HEK293 (cell line): Measurements from ENCODE around the gene ZKSCAN5.

Source experiments
- GLIS2 ChIP-seq: fragments of 450-650 bp; formaldehyde crosslinking; IDR thresholded peaks from 2 replicates; pipeline ENCODE4 v1.5.1; 2016; ENCODE audit warnings: missing biosample characterization, missing genetic modification characterization
- KLF8 ChIP-seq: fragments of 450-650 bp; formaldehyde crosslinking; IDR thresholded peaks from 2 replicates; pipeline ENCODE4 v1.5.1; 2016; ENCODE audit warnings: missing biosample characterization, missing genetic modification characterization
- OSR2 ChIP-seq: fragments of 450-650 bp; formaldehyde crosslinking; IDR thresholded peaks from 2 replicates; pipeline ENCODE4 v1.5.1; 2016; ENCODE audit warnings: missing biosample characterization, missing genetic modification characterization
- TRIM28 ChIP-seq: IDR thresholded peaks from 2 replicates; pipeline ENCODE4 v1.6.1; 2011; ENCODE audit warnings: low read length, control low read depth, borderline replicate concordance
- YY1 ChIP-seq: fragments of 450-650 bp; formaldehyde crosslinking; IDR thresholded peaks from 2 replicates; pipeline ENCODE4 v1.5.1; 2018; ENCODE audit warnings: missing biosample characterization, missing genetic modification characterization
- ZBTB48 ChIP-seq: fragments of 450-650 bp; formaldehyde crosslinking; IDR thresholded peaks from 2 replicates; pipeline ENCODE4 v1.5.1; 2016; ENCODE audit warnings: missing biosample characterization, missing genetic modification characterization
- ZBTB8A ChIP-seq: fragments of 450-650 bp; formaldehyde crosslinking; IDR thresholded peaks from 2 replicates; pipeline ENCODE4 v1.5.1; 2016; ENCODE audit warnings: missing biosample characterization, missing genetic modification characterization
- ZIC2 ChIP-seq: fragments of 450-650 bp; formaldehyde crosslinking; IDR thresholded peaks from 2 replicates; pipeline ENCODE4 v1.5.1; 2016; ENCODE audit warnings: missing biosample characterization, missing genetic modification characterization
- ZNF10 ChIP-seq: fragments of 450-650 bp; formaldehyde crosslinking; IDR thresholded peaks from 2 replicates; pipeline ENCODE4 v1.5.1; 2017; ENCODE audit warnings: missing biosample characterization, missing genetic modification characterization
- ZNF184 ChIP-seq: fragments of 450-650 bp; IDR thresholded peaks from 2 replicates; pipeline ENCODE4 v1.5.1; 2018; ENCODE audit warnings: missing biosample characterization, mild to moderate bottlenecking, missing genetic modification characterization
- ZNF2 ChIP-seq: fragments of 450-650 bp; formaldehyde crosslinking; IDR thresholded peaks from 2 replicates; pipeline ENCODE4 v1.5.1; 2016; ENCODE audit warnings: missing biosample characterization, missing genetic modification characterization
- ZNF341 ChIP-seq: fragments of 450-650 bp; formaldehyde crosslinking; IDR thresholded peaks from 2 replicates; pipeline ENCODE4; 2016; ENCODE audit warnings: low read depth, missing biosample characterization, missing genetic modification characterization
- ZNF366 ChIP-seq: fragments of 450-650 bp; formaldehyde crosslinking; conservative IDR thresholded peaks from 2 replicates; pipeline ENCODE4 v1.5.1; 2016; ENCODE audit warnings: missing biosample characterization, missing genetic modification characterization
- ZNF426 ChIP-seq: fragments of 450-650 bp; formaldehyde crosslinking; IDR thresholded peaks from 2 replicates; pipeline ENCODE4 v1.5.1; 2017; ENCODE audit warnings: missing biosample characterization, missing genetic modification characterization, mild to moderate bottlenecking, inconsistent platforms, moderate library complexity
- ZNF433 ChIP-seq: fragments of 450-650 bp; formaldehyde crosslinking; IDR thresholded peaks from 2 replicates; pipeline ENCODE4 v1.5.1; 2016; ENCODE audit warnings: missing biosample characterization, missing genetic modification characterization, low read depth
- ZNF473 ChIP-seq: fragments of 450-650 bp; formaldehyde crosslinking; IDR thresholded peaks from 2 replicates; pipeline ENCODE4 v1.5.1; 2017; ENCODE audit warnings: missing biosample characterization, missing genetic modification characterization
- ZNF549 ChIP-seq: fragments of 450-650 bp; IDR thresholded peaks from 2 replicates; pipeline ENCODE4 v1.5.1; 2018; ENCODE audit warnings: missing biosample characterization, missing genetic modification characterization, mild to moderate bottlenecking, inconsistent platforms, moderate library complexity
- ZNF560 ChIP-seq: fragments of 450-650 bp; formaldehyde crosslinking; IDR thresholded peaks from 2 replicates; pipeline ENCODE4 v1.5.1; 2017; ENCODE audit warnings: missing biosample characterization, missing genetic modification characterization, borderline replicate concordance
- ZNF707 ChIP-seq: fragments of 450-650 bp; formaldehyde crosslinking; IDR thresholded peaks from 2 replicates; pipeline ENCODE4 v1.5.1; 2016; ENCODE audit warnings: missing biosample characterization, missing genetic modification characterization
- ZNF76 ChIP-seq: fragments of 450-650 bp; formaldehyde crosslinking; IDR thresholded peaks from 2 replicates; pipeline ENCODE4; 2016; ENCODE audit warnings: low read depth, missing biosample characterization, missing genetic modification characterization, borderline replicate concordance
- ZNF777 ChIP-seq: fragments of 450-650 bp; formaldehyde crosslinking; IDR thresholded peaks from 2 replicates; pipeline ENCODE4 v1.5.1; 2017; ENCODE audit warnings: missing biosample characterization, missing genetic modification characterization, borderline replicate concordance
- ZXDB ChIP-seq: fragments of 450-650 bp; formaldehyde crosslinking; IDR thresholded peaks from 2 replicates; pipeline ENCODE4 v1.5.1; 2016; ENCODE audit warnings: missing biosample characterization, missing genetic modification characterization
- TF ChIP-seq, protein P1 (sequence below): fragments of 450-650 bp; formaldehyde crosslinking; IDR thresholded peaks from 2 replicates; pipeline ENCODE4 v1.5.1; 2016; ENCODE audit warnings: missing biosample characterization, missing genetic modification characterization
- TF ChIP-seq, protein P2 (sequence below): fragments of 450-650 bp; formaldehyde crosslinking; IDR thresholded peaks from 2 replicates; pipeline ENCODE4 v1.5.1; 2016; ENCODE audit warnings: missing biosample characterization, missing genetic modification characterization
- TF ChIP-seq, protein P3 (sequence below): fragments of 450-650 bp; formaldehyde crosslinking; IDR thresholded peaks from 2 replicates; pipeline ENCODE4 v1.5.1; 2016; ENCODE audit warnings: missing biosample characterization, missing genetic modification characterization, borderline replicate concordance
- TF ChIP-seq, protein P4 (sequence below): fragments of 450-650 bp; formaldehyde crosslinking; IDR thresholded peaks from 2 replicates; pipeline ENCODE4 v1.5.1; 2016; ENCODE audit warnings: missing biosample characterization, missing genetic modification characterization
- TF ChIP-seq, protein P5 (sequence below): fragments of 450-650 bp; formaldehyde crosslinking; IDR thresholded peaks from 2 replicates; pipeline ENCODE4 v1.5.1; 2016; ENCODE audit warnings: missing biosample characterization, missing genetic modification characterization, low read depth
- TF ChIP-seq, protein P6 (sequence below): fragments of 450-650 bp; formaldehyde crosslinking; IDR thresholded peaks from 2 replicates; pipeline ENCODE4 v1.5.1; 2016; ENCODE audit warnings: missing biosample characterization, missing genetic modification characterization

ZKSCAN5 gene

DNA sequence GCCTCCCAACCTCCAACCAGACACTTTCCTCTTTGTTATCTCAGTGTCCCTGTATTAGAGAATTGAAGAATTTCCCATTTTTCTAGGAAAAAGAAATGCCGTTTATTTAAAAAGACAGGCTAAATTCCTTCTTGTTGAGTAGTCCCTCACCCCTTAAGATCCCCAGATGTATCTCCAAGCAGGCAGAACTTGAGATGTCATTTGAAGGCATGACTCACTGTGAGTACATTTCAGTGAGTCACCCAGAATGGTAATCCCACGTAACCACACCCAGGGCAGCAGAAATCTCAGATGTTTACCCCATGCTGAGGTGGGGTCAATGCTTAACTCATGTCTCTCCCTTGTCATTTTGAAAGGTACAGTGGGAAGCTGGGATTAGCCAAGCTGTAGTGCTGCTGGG is 58.4 kb downstream of the ZKSCAN5 start (continued):
- TF ChIP-seq, protein P1, sequence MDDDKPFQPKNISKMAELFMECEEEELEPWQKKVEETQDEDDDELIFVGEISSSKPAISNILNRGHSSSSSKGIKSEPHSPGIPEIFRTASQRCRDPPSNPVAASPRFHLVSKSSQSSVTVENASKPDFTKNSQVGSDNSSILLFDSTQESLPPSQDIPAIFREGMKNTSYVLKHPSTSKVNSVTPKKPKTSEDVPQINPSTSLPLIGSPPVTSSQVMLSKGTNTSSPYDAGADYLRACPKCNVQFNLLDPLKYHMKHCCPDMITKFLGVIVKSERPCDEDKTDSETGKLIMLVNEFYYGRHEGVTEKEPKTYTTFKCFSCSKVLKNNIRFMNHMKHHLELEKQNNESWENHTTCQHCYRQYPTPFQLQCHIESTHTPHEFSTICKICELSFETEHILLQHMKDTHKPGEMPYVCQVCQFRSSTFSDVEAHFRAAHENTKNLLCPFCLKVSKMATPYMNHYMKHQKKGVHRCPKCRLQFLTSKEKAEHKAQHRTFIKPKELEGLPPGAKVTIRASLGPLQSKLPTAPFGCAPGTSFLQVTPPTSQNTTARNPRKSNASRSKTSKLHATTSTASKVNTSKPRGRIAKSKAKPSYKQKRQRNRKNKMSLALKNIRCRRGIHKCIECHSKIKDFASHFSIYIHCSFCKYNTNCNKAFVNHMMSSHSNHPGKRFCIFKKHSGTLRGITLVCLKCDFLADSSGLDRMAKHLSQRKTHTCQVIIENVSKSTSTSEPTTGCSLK (tag by site-specific recombination): no peak
- TF ChIP-seq, protein P2, sequence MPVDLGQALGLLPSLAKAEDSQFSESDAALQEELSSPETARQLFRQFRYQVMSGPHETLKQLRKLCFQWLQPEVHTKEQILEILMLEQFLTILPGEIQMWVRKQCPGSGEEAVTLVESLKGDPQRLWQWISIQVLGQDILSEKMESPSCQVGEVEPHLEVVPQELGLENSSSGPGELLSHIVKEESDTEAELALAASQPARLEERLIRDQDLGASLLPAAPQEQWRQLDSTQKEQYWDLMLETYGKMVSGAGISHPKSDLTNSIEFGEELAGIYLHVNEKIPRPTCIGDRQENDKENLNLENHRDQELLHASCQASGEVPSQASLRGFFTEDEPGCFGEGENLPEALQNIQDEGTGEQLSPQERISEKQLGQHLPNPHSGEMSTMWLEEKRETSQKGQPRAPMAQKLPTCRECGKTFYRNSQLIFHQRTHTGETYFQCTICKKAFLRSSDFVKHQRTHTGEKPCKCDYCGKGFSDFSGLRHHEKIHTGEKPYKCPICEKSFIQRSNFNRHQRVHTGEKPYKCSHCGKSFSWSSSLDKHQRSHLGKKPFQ (tag by site-specific recombination): no peak
- no peak for TF ChIP-seq ZNF777 (tag by site-specific recombination)
- TF ChIP-seq, protein P3, sequence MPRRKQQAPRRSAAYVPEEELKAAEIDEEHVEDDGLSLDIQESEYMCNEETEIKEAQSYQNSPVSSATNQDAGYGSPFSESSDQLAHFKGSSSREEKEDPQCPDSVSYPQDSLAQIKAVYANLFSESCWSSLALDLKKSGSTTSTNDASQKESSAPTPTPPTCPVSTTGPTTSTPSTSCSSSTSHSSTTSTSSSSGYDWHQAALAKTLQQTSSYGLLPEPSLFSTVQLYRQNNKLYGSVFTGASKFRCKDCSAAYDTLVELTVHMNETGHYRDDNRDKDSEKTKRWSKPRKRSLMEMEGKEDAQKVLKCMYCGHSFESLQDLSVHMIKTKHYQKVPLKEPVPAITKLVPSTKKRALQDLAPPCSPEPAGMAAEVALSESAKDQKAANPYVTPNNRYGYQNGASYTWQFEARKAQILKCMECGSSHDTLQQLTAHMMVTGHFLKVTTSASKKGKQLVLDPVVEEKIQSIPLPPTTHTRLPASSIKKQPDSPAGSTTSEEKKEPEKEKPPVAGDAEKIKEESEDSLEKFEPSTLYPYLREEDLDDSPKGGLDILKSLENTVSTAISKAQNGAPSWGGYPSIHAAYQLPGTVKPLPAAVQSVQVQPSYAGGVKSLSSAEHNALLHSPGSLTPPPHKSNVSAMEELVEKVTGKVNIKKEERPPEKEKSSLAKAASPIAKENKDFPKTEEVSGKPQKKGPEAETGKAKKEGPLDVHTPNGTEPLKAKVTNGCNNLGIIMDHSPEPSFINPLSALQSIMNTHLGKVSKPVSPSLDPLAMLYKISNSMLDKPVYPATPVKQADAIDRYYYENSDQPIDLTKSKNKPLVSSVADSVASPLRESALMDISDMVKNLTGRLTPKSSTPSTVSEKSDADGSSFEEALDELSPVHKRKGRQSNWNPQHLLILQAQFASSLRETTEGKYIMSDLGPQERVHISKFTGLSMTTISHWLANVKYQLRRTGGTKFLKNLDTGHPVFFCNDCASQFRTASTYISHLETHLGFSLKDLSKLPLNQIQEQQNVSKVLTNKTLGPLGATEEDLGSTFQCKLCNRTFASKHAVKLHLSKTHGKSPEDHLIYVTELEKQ (tag by site-specific recombination): peak; percentile 56; the same call in 1 of the 2 replicates
- TF ChIP-seq ZNF473 (tag by site-specific recombination): no peak
- TF ChIP-seq KLF8 (tag by site-specific recombination): peak; percentile 81
- TF ChIP-seq ZNF184 (tag by site-specific recombination): peak; percentile 81; the same call in 1 of the 2 replicates
- TF ChIP-seq ZNF707 (tag by site-specific recombination): no peak
- TF ChIP-seq ZBTB8A (tag by site-specific recombination): no peak
- TF ChIP-seq ZNF433 (tag by site-specific recombination): no peak
- TF ChIP-seq, protein P4, sequence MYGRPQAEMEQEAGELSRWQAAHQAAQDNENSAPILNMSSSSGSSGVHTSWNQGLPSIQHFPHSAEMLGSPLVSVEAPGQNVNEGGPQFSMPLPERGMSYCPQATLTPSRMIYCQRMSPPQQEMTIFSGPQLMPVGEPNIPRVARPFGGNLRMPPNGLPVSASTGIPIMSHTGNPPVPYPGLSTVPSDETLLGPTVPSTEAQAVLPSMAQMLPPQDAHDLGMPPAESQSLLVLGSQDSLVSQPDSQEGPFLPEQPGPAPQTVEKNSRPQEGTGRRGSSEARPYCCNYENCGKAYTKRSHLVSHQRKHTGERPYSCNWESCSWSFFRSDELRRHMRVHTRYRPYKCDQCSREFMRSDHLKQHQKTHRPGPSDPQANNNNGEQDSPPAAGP (tag by site-specific recombination): peak; percentile 96
- TF ChIP-seq YY1: no peak
- TF ChIP-seq ZNF2: peak; percentile 89
- no peak for TF ChIP-seq ZNF10
- TF ChIP-seq TRIM28: no peak
- peak; percentile 45 for TF ChIP-seq ZIC2 (tag by site-specific recombination)
- peak; percentile 78 for TF ChIP-seq GLIS2 (tag by site-specific recombination)
- TF ChIP-seq ZNF76 (tag by site-specific recombination): 0 out of 2 replicates have a peak, but pooled peaks have one; percentile 42
- TF ChIP-seq ZNF426: no peak
- TF ChIP-seq ZXDB: no peak
- TF ChIP-seq ZNF549 (tag by site-specific recombination): no peak
- TF ChIP-seq, protein P5, sequence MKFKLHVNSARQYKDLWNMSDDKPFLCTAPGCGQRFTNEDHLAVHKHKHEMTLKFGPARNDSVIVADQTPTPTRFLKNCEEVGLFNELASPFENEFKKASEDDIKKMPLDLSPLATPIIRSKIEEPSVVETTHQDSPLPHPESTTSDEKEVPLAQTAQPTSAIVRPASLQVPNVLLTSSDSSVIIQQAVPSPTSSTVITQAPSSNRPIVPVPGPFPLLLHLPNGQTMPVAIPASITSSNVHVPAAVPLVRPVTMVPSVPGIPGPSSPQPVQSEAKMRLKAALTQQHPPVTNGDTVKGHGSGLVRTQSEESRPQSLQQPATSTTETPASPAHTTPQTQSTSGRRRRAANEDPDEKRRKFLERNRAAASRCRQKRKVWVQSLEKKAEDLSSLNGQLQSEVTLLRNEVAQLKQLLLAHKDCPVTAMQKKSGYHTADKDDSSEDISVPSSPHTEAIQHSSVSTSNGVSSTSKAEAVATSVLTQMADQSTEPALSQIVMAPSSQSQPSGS (tag by site-specific recombination): no peak
- peak; percentile 86 for TF ChIP-seq ZNF366 (tag by site-specific recombination)
- TF ChIP-seq ZBTB48 (tag by site-specific recombination): no peak
- no peak for TF ChIP-seq ZNF341 (tag by site-specific recombination)
- TF ChIP-seq ZNF560 (tag by site-specific recombination): no peak
- TF ChIP-seq OSR2 (tag by site-specific recombination): 0 out of 2 replicates have a peak, but pooled peaks have one; percentile 14
- TF ChIP-seq, protein P6, sequence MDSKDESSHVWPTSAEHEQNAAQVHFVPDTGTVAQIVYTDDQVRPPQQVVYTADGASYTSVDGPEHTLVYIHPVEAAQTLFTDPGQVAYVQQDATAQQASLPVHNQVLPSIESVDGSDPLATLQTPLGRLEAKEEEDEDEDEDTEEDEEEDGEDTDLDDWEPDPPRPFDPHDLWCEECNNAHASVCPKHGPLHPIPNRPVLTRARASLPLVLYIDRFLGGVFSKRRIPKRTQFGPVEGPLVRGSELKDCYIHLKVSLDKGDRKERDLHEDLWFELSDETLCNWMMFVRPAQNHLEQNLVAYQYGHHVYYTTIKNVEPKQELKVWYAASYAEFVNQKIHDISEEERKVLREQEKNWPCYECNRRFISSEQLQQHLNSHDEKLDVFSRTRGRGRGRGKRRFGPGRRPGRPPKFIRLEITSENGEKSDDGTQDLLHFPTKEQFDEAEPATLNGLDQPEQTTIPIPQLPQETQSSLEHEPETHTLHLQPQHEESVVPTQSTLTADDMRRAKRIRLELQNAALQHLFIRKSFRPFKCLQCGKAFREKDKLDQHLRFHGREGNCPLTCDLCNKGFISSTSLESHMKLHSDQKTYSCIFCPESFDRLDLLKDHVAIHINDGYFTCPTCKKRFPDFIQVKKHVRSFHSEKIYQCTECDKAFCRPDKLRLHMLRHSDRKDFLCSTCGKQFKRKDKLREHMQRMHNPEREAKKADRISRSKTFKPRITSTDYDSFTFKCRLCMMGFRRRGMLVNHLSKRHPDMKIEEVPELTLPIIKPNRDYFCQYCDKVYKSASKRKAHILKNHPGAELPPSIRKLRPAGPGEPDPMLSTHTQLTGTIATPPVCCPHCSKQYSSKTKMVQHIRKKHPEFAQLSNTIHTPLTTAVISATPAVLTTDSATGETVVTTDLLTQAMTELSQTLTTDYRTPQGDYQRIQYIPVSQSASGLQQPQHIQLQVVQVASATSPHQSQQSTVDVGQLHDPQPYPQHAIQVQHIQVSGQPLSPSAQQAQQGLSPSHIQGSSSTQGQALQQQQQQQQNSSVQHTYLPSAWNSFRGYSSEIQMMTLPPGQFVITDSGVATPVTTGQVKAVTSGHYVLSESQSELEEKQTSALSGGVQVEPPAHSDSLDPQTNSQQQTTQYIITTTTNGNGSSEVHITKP (tag by site-specific recombination): peak; percentile 54
